Measurements from ENCODE around the gene IGSF8.

- TF ChIP-seq CTCF (IDR thresholded peaks at IDR 0.05) (no peak), POLR2A (IDR thresholded peaks at IDR 0.05) (no peak)
Measured at GRCh38 chr1:160117300-160117699, 18.9 kb upstream of the IGSF8 start.
